Measurements from ENCODE around the gene GOT1. TPM values are rescaled to one million over a fixed set of nuclear protein-coding genes. Genes with fewer than 3 reads are reported as not detected.

The GOT1 gene
- total and polyA plus RNA-seq, 10 of the 15 experiments (the other 5 are each of a cell fraction or from before 2014, with no cell fraction given) = 32.5 to 67.5 (median 50.3) TPM

DNA sequence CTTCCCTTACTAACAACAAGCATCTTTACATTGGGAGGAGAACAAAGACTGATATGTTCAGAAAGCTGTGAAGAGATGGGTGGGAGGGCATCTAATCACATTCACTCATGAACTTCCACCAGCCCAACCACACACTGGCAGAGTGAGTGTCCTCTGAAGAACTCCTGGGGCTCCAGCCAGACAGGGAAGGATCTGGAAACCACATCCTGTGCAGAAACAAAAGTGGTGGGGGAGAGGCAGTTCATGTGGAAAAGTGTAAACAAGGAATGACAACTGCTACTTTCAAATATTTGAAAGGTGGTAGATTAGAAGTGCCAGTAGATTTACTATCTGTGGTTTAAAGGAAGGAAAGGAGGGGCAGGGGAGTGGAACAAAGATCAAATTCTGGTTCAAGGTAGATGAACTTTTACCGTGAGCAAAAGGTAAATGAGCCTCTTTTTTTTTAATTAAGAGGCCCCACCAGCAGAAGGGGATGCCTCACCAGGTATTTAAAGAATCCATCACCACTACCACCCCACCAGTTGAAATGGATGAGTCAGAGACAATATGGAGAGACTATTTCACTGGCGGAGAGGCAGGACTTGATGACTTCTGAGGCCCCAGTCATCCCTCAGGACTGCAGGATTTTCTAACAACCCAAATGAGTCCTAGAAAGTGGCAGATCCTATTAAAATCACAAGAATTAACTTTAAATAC lies 34.5 kb downstream of the GOT1 start:
- ATAC-seq (no peak), FAIRE-seq (no peak), DNase-seq (ENCODE audit: low read depth, low spot score) (no peak)
- in situ Hi-C loops (cut with MboI) = no loop called here
- BruUV-seq (replicated peaks) = no TSS peak
- Histone ChIP-seq H3K4me2 (ENCODE audit: control insufficient read depth, insufficient read depth) (no peak overlapping the region), H3K9me3 (replicated peaks; ENCODE audit: control insufficient read depth, insufficient read depth, low read length) (no peaks in the 10 kb centered on the region), H2AFZ (ENCODE audit: control insufficient read depth, low read depth, low read length) (no peak overlapping the region), H3K36me3 (ENCODE audit: control insufficient read depth in 2 of 2, insufficient read depth in 2 of 2, low read length in 1 of 2) (peaks cover 7 to 8% of the 10 kb centered on the region in 2 experiments; a peak in 2 of 4 replicates), H3K4me3 (no peak overlapping the region), H3K79me2 (ENCODE audit: control insufficient read depth, insufficient read depth, low read length) (no peaks in the 10 kb centered on the region), H3K9ac (ENCODE audit: control insufficient read depth, insufficient read depth, low read length) (no peak overlapping the region), H3K27me3 (replicated peaks in 1 of 2; ENCODE audit: control insufficient read depth in 2 of 2, insufficient read depth in 2 of 2, low read length in 1 of 2) (no peaks in the 10 kb centered on the region), H4K20me1 (ENCODE audit: control insufficient read depth, insufficient read depth) (no peaks in the 10 kb centered on the region), H3K4me1 (ENCODE audit: control insufficient read depth, insufficient read depth, low read length) (no peaks in the 10 kb centered on the region), H3K27ac (ENCODE audit: control insufficient read depth, insufficient read depth) (no peak overlapping the region)
- TF ChIP-seq IRF4 (IDR thresholded peaks at IDR 0.05; ENCODE audit: low read depth, low read length) (no peak), CBX3 (IDR thresholded peaks at IDR 0.05; ENCODE audit: borderline replicate concordance, low read depth) (no peak), EED (IDR thresholded peaks at IDR 0.05; ENCODE audit: low read depth) (no peak)
- ChIA-PET CTCF (no interaction called here), POLR2A (no interaction called here), RAD21 (ENCODE audit: unreplicated experiment) (no interaction called here), SMC1A (ENCODE audit: uncharacterized antibody, unreplicated experiment) (no interaction called here)
- intact Hi-C loops (cut with micrococcal nuclease; ENCODE audit: unreplicated experiment) = no loop called here
- WGBS (ENCODE audit: insufficient coverage, insufficient replicate concordance, low lambda C conversion rate, missing lambda C conversion rate) = 21% methylated on average over 2 of the region's 2 CpGs

DNA sequence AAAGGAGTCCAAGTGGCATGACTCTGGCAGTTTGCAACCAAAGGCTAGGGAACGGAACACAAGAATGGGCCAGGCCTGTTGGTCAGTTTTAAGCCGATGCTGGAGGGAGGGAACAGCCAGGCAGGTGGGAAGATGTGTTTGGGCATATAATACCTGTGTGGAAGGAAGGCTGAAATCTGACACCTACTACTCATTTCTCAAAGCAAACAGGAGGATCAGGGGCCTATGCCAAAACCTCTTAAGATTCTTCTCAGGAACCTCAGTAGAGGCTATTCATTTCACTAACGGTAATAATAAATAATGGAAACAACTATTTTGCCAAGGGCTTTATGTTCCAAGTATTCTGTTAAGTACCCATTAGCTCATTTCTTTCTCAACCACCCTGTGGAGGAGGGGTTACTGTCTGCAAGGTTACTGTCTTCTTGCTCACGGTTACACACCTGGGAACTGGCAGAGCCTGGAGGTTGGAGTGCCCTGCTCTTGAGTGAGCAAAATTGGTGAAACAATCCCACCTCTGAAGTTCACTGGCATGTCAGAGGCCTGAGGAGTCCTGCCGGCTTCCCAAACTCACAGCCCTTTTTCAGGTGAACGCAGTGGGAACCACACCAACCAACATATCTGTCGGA lies 35.5 kb downstream of the GOT1 start:
- Histone ChIP-seq H3K4me1 (ENCODE audit: control insufficient read depth, insufficient read depth, low read length) (no peaks in the 10 kb centered on the region), H4K20me1 (ENCODE audit: control insufficient read depth, insufficient read depth) (no peaks in the 10 kb centered on the region), H3K27me3 (replicated peaks in 1 of 2; ENCODE audit: control insufficient read depth in 2 of 2, insufficient read depth in 2 of 2, low read length in 1 of 2) (no peaks in the 10 kb centered on the region), H3K27ac (ENCODE audit: control insufficient read depth, insufficient read depth) (no peak overlapping the region), H3K9me3 (replicated peaks; ENCODE audit: control insufficient read depth, insufficient read depth, low read length) (no peaks in the 10 kb centered on the region), H3K9ac (ENCODE audit: control insufficient read depth, insufficient read depth, low read length) (no peak overlapping the region), H3K36me3 (ENCODE audit: control insufficient read depth in 2 of 2, insufficient read depth in 2 of 2, low read length in 1 of 2) (peaks cover 4 to 6% of the 10 kb centered on the region in 2 experiments; a peak in 2 of 4 replicates), H3K4me2 (ENCODE audit: control insufficient read depth, insufficient read depth) (no peak overlapping the region), H2AFZ (ENCODE audit: control insufficient read depth, low read depth, low read length) (no peak overlapping the region), H3K4me3 (no peak overlapping the region), H3K79me2 (ENCODE audit: control insufficient read depth, insufficient read depth, low read length) (no peaks in the 10 kb centered on the region)
- intact Hi-C loops (cut with micrococcal nuclease; ENCODE audit: unreplicated experiment) (loop anchor here (5.0 kb wide), 1 partner anchor 152 kb away; no protein-coding TSS in a partner anchor), in situ Hi-C loops (cut with MboI) (loop anchor here (5.0 kb wide), 1 partner anchor 217 kb away; no protein-coding TSS in a partner anchor)
- CTCF ChIA-PET = interaction anchor here (3.1 kb wide), 1 partner anchor 36 kb away, joined by 18 read pairs; the partner anchor contains the start of gene GOT1
- BruUV-seq (replicated peaks) = no TSS peak
- ATAC-seq (no peak), FAIRE-seq (no peak), DNase-seq (ENCODE audit: low read depth, low spot score) (no peak)
- POLR2A ChIA-PET = no interaction called here
- RAD21 ChIA-PET (ENCODE audit: unreplicated experiment) = no interaction called here
- TF ChIP-seq BCL11A (IDR thresholded peaks at IDR 0.05; ENCODE audit: low read depth, low read length) = no peak
- TF ChIP-seq, protein P1, sequence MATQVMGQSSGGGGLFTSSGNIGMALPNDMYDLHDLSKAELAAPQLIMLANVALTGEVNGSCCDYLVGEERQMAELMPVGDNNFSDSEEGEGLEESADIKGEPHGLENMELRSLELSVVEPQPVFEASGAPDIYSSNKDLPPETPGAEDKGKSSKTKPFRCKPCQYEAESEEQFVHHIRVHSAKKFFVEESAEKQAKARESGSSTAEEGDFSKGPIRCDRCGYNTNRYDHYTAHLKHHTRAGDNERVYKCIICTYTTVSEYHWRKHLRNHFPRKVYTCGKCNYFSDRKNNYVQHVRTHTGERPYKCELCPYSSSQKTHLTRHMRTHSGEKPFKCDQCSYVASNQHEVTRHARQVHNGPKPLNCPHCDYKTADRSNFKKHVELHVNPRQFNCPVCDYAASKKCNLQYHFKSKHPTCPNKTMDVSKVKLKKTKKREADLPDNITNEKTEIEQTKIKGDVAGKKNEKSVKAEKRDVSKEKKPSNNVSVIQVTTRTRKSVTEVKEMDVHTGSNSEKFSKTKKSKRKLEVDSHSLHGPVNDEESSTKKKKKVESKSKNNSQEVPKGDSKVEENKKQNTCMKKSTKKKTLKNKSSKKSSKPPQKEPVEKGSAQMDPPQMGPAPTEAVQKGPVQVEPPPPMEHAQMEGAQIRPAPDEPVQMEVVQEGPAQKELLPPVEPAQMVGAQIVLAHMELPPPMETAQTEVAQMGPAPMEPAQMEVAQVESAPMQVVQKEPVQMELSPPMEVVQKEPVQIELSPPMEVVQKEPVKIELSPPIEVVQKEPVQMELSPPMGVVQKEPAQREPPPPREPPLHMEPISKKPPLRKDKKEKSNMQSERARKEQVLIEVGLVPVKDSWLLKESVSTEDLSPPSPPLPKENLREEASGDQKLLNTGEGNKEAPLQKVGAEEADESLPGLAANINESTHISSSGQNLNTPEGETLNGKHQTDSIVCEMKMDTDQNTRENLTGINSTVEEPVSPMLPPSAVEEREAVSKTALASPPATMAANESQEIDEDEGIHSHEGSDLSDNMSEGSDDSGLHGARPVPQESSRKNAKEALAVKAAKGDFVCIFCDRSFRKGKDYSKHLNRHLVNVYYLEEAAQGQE (IDR thresholded peaks at IDR 0.05; ENCODE audit: low read depth, low read length) = no peak
- TF ChIP-seq, protein P2, sequence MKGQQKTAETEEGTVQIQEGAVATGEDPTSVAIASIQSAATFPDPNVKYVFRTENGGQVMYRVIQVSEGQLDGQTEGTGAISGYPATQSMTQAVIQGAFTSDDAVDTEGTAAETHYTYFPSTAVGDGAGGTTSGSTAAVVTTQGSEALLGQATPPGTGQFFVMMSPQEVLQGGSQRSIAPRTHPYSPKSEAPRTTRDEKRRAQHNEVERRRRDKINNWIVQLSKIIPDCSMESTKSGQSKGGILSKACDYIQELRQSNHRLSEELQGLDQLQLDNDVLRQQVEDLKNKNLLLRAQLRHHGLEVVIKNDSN (IDR thresholded peaks at IDR 0.05; ENCODE audit: borderline replicate concordance, extremely low read length, insufficient read depth, low read depth, low read length) = no peak
- TF ChIP-seq TCF3 (IDR thresholded peaks at IDR 0.05; ENCODE audit: borderline replicate concordance, insufficient read depth, low read depth, low read length) = no peak
- TF ChIP-seq EGR1 (IDR thresholded peaks at IDR 0.05; ENCODE audit: borderline replicate concordance in 1 of 2, low read depth in 2 of 2, low read length in 2 of 2) = no peak
- SMC1A ChIA-PET (ENCODE audit: uncharacterized antibody, unreplicated experiment) = no interaction called here
- 90% methylated on average over 7 of the region's 7 CpGs for WGBS (ENCODE audit: insufficient coverage, insufficient replicate concordance, low lambda C conversion rate, missing lambda C conversion rate)

Data from GM12878 (cell line).